Liver (tissue), 3 donors: ENCODE measurements around the gene ARFGAP3.

Source experiments
- SP1 ChIP-seq: IDR thresholded peaks from 2 replicates; pipeline ENCODE4 v1.6.1; 2018; ENCODE audit warnings: antibody characterized with exemption, mild to moderate bottlenecking
- TF ChIP-seq, protein P1 (sequence below): IDR thresholded peaks from 2 replicates; pipeline ENCODE4 v1.6.1; 2016; ENCODE audit warnings: antibody characterized with exemption, mild to moderate bottlenecking
- TF ChIP-seq, protein P2 (sequence below): fragments of 150-350 bp; IDR thresholded peaks from 2 replicates; pipeline ENCODE4 v1.5.1; 2017; ENCODE audit warnings: improper control_type of control experiment, low read depth, low read length; ENCODE audit not compliant: missing input control
- TF ChIP-seq, protein P3 (sequence below): IDR thresholded peaks from 2 replicates; pipeline ENCODE4 v1.6.1; 2016; ENCODE audit warnings: antibody characterized with exemption
- TF ChIP-seq, protein P4 (sequence below): IDR thresholded peaks from 2 replicates; pipeline ENCODE4 v1.6.1; 2016; ENCODE audit warnings: antibody characterized with exemption
- donor health status: healthy.
- donor health status: healthy.

DNA sequence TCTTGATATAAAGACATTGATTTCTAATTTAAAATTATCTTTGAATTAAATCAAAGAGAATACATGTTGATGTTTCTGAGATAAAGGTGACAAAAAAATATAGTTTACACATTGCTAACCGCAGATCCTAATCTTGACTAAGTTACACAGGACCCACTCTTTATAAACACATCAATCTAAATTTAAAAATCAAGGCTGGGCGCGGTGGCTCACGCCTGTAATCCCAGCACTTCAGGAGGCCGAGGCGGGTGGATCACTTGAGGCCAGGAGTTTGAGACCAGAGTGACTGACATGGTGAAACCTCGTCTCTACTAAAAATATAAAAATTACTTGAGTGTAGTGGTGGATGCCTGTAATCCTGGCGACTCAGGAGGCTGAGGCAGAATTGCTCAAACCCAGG lies 1.9 kb downstream of the ARFGAP3 start:
- TF ChIP-seq, protein P1, sequence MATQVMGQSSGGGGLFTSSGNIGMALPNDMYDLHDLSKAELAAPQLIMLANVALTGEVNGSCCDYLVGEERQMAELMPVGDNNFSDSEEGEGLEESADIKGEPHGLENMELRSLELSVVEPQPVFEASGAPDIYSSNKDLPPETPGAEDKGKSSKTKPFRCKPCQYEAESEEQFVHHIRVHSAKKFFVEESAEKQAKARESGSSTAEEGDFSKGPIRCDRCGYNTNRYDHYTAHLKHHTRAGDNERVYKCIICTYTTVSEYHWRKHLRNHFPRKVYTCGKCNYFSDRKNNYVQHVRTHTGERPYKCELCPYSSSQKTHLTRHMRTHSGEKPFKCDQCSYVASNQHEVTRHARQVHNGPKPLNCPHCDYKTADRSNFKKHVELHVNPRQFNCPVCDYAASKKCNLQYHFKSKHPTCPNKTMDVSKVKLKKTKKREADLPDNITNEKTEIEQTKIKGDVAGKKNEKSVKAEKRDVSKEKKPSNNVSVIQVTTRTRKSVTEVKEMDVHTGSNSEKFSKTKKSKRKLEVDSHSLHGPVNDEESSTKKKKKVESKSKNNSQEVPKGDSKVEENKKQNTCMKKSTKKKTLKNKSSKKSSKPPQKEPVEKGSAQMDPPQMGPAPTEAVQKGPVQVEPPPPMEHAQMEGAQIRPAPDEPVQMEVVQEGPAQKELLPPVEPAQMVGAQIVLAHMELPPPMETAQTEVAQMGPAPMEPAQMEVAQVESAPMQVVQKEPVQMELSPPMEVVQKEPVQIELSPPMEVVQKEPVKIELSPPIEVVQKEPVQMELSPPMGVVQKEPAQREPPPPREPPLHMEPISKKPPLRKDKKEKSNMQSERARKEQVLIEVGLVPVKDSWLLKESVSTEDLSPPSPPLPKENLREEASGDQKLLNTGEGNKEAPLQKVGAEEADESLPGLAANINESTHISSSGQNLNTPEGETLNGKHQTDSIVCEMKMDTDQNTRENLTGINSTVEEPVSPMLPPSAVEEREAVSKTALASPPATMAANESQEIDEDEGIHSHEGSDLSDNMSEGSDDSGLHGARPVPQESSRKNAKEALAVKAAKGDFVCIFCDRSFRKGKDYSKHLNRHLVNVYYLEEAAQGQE, result no peak
- TF ChIP-seq, protein P2, sequence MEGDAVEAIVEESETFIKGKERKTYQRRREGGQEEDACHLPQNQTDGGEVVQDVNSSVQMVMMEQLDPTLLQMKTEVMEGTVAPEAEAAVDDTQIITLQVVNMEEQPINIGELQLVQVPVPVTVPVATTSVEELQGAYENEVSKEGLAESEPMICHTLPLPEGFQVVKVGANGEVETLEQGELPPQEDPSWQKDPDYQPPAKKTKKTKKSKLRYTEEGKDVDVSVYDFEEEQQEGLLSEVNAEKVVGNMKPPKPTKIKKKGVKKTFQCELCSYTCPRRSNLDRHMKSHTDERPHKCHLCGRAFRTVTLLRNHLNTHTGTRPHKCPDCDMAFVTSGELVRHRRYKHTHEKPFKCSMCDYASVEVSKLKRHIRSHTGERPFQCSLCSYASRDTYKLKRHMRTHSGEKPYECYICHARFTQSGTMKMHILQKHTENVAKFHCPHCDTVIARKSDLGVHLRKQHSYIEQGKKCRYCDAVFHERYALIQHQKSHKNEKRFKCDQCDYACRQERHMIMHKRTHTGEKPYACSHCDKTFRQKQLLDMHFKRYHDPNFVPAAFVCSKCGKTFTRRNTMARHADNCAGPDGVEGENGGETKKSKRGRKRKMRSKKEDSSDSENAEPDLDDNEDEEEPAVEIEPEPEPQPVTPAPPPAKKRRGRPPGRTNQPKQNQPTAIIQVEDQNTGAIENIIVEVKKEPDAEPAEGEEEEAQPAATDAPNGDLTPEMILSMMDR, result no peak
- TF ChIP-seq SP1, result no peak
- TF ChIP-seq, protein P3, sequence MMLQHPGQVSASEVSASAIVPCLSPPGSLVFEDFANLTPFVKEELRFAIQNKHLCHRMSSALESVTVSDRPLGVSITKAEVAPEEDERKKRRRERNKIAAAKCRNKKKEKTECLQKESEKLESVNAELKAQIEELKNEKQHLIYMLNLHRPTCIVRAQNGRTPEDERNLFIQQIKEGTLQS, result no peak
- TF ChIP-seq, protein P4, sequence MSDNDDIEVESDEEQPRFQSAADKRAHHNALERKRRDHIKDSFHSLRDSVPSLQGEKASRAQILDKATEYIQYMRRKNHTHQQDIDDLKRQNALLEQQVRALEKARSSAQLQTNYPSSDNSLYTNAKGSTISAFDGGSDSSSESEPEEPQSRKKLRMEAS, result no peak
